Right cardiac atrium (tissue), 5 donors: ENCODE data around the gene OMP. TPM values are rescaled to one million over a fixed set of nuclear protein-coding genes. Genes with fewer than 3 reads are reported as not detected.

Experiments used
- ATAC-seq, 2 donors: fragments of 200-7000 bp; cut with Tn5 transposase; one replicate each; pipeline versions ENCODE4 v1.8.0 to v1.9.1; 2020; ENCODE audit warnings: moderate library complexity in 2 of 2, mild to moderate bottlenecking in 1 of 2
- DNase-seq, 3 donors: peaks; one replicate each; pipeline ENCODE4 v3.0.0-alpha.2; 2020
- H3K27ac ChIP-seq: one replicate; pipeline ENCODE4 v1.5.1; 2013; ENCODE audit warnings: mild to moderate bottlenecking, low read length, control low read depth, moderate library complexity
- H3K27me3 ChIP-seq: one replicate; pipeline ENCODE4 v1.6.1; 2013; ENCODE audit not compliant: control insufficient read depth, insufficient read depth
- H3K4me1 ChIP-seq: one replicate; pipeline ENCODE4 v1.6.1; 2013; ENCODE audit warnings: low read length; ENCODE audit not compliant: control insufficient read depth, insufficient read depth
- H3K4me3 ChIP-seq: one replicate; pipeline ENCODE4 v1.5.1; 2013; ENCODE audit warnings: low read length, control low read depth
- H3K9me3 ChIP-seq: one replicate; pipeline ENCODE4 v1.6.1; 2013; ENCODE audit warnings: low read length; ENCODE audit not compliant: control insufficient read depth
- WGBS: extraction: QIAGEN DNeasy Blood & Tissue Kit; methylation state at CpG from one replicate; pipeline ENCODE4 v1.1.7; 2013; 5-methylcytosine and 5-hydroxymethylcytosine counted together
- intact Hi-C, 4 donors: fragments of 100-400 bp; cut with DNase I; formaldehyde crosslinking; loops; one replicate each; pipeline versions ENCODE4 v1.11.0 to v1.14.0; 2022 to 2023
- polyA plus RNA-seq: library from polyadenylated mRNA; stranded (reverse); fragments of 200-250 nt; gene quantifications from one replicate; pipeline ENCODE4 v1.2.3, GENCODE V29; 2013
- total RNA-seq, 4 donors: library from RNA; stranded (reverse); fragmentation: NEBNext Ultra II Directional; extraction: Animal tissue kit (Norgen Biotek cat#: 25700); gene quantifications; one replicate each; pipeline ENCODE4 v1.2.1, GENCODE V29; 2021
- donor health status: healthy with polysubstance abuse.
- donor health status: DM: no; HTN: yes; CAD: no.
- donor health status: DM: no; HTN: no; CAD: no.
- donor health status: DM: no; HTN: yes; CAD: no; lungs with severe emphysema.
- donor health status: DM: yes; HTN: yes; CAD: no.

Gene OMP
- total and polyA plus RNA-seq, 5 donors, result not detected

DNA sequence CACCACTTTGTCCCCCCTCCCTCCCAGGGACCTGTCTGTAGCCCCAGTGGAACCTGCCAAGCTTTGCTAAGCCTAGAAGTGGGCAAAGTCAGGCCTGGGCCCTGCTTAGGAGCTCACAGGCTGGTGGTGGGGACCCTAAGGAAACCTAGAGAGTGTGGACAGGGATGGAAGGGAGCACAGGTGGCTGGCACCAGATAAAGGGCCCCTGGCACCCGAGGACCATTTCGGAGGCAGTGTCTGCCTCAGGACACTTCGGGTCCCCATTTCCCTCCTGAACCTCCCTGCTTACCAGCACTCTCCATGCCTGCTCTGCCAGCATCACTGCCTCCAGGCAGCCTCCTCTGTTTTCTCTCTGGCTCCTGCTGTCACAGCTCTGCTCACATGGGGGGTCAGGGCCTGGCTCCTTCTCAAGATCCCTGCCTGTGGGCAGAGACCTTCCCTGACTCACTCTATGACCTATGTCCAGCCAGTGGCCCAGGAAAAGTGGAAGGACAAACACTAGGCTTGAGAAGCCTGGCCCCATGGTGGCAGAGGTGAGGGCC lies 13.6 kb upstream of the OMP start:
- DNase-seq (peak; percentile 5 to 19 (median 16)), ATAC-seq (no peak)
- 84% methylated on average over 3 of the region's 3 CpGs for WGBS
- intact Hi-C loops, result loop anchor here in 1 of 4 donors (5.0 kb wide), 1 partner anchor 37 kb away; no protein-coding TSS in a partner anchor
- H3K27ac ChIP-seq, result no peak overlapping the region
- H3K4me3 ChIP-seq, result no peak overlapping the region
- no peaks in the 10 kb centered on the region for H3K4me1 ChIP-seq
- H3K27me3 ChIP-seq, result no peaks in the 10 kb centered on the region
- no peaks in the 10 kb centered on the region for H3K9me3 ChIP-seq

- ATAC-seq, result no peak
- Histone ChIP-seq H3K4me3 (no peak overlapping the region), H3K27me3 (no peaks in the 10 kb centered on the region), H3K4me1 (no peaks in the 10 kb centered on the region), H3K27ac (no peak overlapping the region), H3K9me3 (no peaks in the 10 kb centered on the region)
- DNase-seq, result no peak
- intact Hi-C loops, result loop anchor here in 3 of 4 donors (2.0 to 10.0 kb wide), 3 partner anchors 43 to 355 kb away; no protein-coding TSS in a partner anchor
- WGBS, result 83% methylated on average over 4 of the region's 4 CpGs
These were observed 12.6 kb upstream of the OMP start for GRCh38 chr11:77090046-77090372.

- peak; percentile 9 to 37 (median 36) for DNase-seq
- no peaks in the 10 kb centered on the region for H3K4me1 ChIP-seq
These were observed 12.1 kb upstream of the OMP start for GRCh38 chr11:77090373-77091111.

DNA sequence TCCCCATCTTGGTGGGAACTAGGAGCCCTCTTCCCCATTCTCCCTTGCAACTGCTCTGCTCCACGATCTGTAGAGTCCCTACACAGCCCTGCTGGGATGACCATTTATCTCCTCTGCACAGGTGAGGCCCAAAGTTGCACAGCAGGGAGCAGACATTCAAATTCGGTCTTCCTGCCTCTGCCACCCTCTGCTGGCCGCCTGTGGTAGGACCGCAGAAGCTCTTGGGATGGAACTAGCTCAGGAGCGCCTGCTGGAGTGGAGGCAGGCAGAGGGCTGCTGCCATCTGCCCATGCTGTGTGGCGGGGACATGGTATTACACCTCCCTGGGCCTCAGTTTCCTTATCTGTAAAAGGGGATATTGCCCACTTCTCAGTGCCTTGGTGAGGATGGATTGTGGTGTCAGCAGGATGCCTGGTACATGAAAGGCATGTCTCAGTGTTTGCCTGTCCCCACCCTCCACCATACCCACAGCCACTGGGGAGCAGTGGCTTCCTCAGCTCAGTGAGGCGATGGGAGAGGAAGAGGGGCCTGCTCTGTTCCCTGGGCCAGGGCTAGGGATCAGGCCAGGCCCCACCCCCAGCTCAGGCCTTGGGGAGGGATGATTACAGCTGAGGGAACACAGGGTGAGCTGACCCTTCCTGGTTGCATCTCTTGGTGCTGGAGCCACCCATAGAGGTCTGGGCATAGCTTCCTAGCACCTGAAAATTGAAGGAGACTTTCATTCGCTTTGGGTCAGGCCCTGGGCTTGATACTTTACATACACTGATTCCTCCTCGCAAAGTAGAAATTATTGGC lies 11.3 kb upstream of the OMP start:
- no peaks in the 10 kb centered on the region for H3K27me3 ChIP-seq
- no peaks in the 10 kb centered on the region for H3K9me3 ChIP-seq
- no peaks in the 10 kb centered on the region for H3K4me1 ChIP-seq
- 30% methylated on average over 9 of the region's 9 CpGs for WGBS
- no peak overlapping the region for H3K4me3 ChIP-seq
- intact Hi-C loops, result loop anchor here (1.0 to 10.0 kb wide), 4 partner anchors 44 to 357 kb away; no protein-coding TSS in a partner anchor
- no peak overlapping the region for H3K27ac ChIP-seq
- ATAC-seq, result peak; percentile 61 to 76
- DNase-seq, result peak; percentile 77 to 92 (median 91)

More at GRCh38 chr11:77090373-77091111, 12.1 kb upstream of the OMP start:
- 60% methylated on average over 13 of the region's 13 CpGs for WGBS
- intact Hi-C loops, result loop anchor here (1.0 to 10.0 kb wide), 4 partner anchors 43 to 356 kb away; no protein-coding TSS in a partner anchor
- H3K9me3 ChIP-seq, result no peaks in the 10 kb centered on the region
- H3K27ac ChIP-seq, result no peak overlapping the region
- no peak overlapping the region for H3K4me3 ChIP-seq
- H3K27me3 ChIP-seq, result no peaks in the 10 kb centered on the region
- no peak for ATAC-seq

GRCh38 chr11:77092382-77092781 lies 10.3 kb upstream of the OMP start:
- peak; percentile 37 to 79 (median 75) for DNase-seq
- Histone ChIP-seq H3K4me3 (no peak overlapping the region), H3K27me3 (no peaks in the 10 kb centered on the region), H3K27ac (no peak overlapping the region), H3K9me3 (no peaks in the 10 kb centered on the region), H3K4me1 (no peaks in the 10 kb centered on the region)
- no peak for ATAC-seq
- WGBS, result 61% methylated on average over 7 of the region's 7 CpGs
- intact Hi-C loops, result loop anchor here in 2 of 4 donors (5.0 to 10.0 kb wide), 2 partner anchors 45 to 358 kb away; no protein-coding TSS in a partner anchor

- 89% methylated on average over 33 of the region's 33 CpGs for WGBS
- Histone ChIP-seq H3K27me3 (no peaks in the 10 kb centered on the region), H3K4me3 (no peak overlapping the region), H3K9me3 (no peaks in the 10 kb centered on the region), H3K27ac (no peak overlapping the region), H3K4me1 (no peaks in the 10 kb centered on the region)
- intact Hi-C loops, result loop anchor here in 2 of 4 donors (5.0 to 10.0 kb wide), 2 partner anchors 46 to 358 kb away; no protein-coding TSS in a partner anchor
- peak in 2 of 3 donors; percentile 12 to 46 for DNase-seq
- ATAC-seq, result no peak
These were observed 9.4 kb upstream of the OMP start for GRCh38 chr11:77093056-77093891.

GRCh38 chr11:77093987-77094840 lies 8.4 kb upstream of the OMP start:
- intact Hi-C loops, result loop anchor here in 2 of 4 donors (5.0 to 10.0 kb wide), 2 partner anchors 47 to 359 kb away; no protein-coding TSS in a partner anchor
- Histone ChIP-seq H3K27me3 (no peaks in the 10 kb centered on the region), H3K4me1 (no peaks in the 10 kb centered on the region), H3K27ac (no peak overlapping the region), H3K9me3 (no peaks in the 10 kb centered on the region), H3K4me3 (no peak overlapping the region)
- ATAC-seq (no peak), DNase-seq (peak in 2 of 3 donors; percentile 10 to 27)
- WGBS, result 86% methylated on average over 6 of the region's 6 CpGs

DNA sequence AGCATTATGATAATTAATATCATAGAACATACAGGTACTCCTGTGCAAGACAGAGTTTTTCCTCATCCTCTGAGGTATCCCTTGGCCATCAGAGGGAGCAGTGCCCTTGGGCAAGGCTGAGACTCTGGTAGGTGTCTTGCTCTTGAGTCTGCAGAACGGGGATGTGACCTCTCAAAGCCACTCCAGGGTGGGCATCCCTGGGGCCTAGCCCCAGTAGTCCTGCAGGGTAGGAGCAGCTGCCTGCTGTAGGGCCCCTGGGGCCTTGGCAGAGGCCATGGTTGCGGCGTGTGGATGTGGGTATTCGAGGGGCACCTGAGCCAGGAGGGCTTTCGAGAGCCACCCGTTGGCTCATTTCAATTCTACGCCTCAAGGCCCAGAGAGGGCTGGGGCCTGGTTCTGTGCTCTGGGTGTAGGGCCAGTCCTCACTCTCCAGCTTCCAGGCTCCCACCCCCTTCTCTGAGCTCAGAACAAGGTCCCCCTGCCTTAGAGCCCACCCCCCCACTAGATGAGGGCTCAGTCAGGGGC lies 7.7 kb upstream of the OMP start:
- H3K4me1 ChIP-seq, result no peaks in the 10 kb centered on the region
- WGBS, result 96% methylated on average over 7 of the region's 7 CpGs
- no peak overlapping the region for H3K27ac ChIP-seq
- no peaks in the 10 kb centered on the region for H3K27me3 ChIP-seq
- H3K9me3 ChIP-seq, result no peaks in the 10 kb centered on the region
- intact Hi-C loops, result loop anchor here in 2 of 4 donors (5.0 to 10.0 kb wide), 2 partner anchors 48 to 360 kb away; no protein-coding TSS in a partner anchor
- ATAC-seq, result no peak
- H3K4me3 ChIP-seq, result no peak overlapping the region
- peak in 2 of 3 donors; percentile 10 to 14 for DNase-seq
